ENCODE data around the gene FKBP6.

The FKBP6 gene

DNA sequence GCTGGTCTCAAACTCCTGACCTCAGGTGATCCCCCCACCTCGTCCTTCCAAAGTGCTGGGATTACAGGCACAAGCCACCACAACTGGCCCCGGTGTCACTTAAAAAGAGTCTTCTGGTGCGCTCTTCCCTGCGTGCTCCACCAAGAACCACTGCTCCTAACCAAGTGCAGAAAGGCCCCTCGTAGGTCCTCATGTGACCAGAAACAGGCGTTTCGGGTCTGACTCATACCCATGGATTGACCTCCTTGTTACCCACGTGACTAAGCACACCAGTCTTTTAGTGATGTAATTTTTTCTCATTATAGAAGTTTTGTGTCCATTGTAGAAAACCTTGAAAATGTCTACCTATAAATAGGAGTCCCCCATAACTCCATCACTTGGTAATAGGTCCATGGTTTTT is 13.9 kb downstream of the FKBP6 start:
- no peak overlapping the region for H3K4me3 ChIP-seq (ENCODE audit: low read length)
- no peak for TF ChIP-seq ZNF274 (IDR thresholded peaks at IDR 0.05; ENCODE audit: low read depth, low read length)

GRCh38 chr7:73342645-73343044 is 14.7 kb downstream of the FKBP6 start:
- no peak for TF ChIP-seq ZNF274 (IDR thresholded peaks at IDR 0.05; ENCODE audit: low read depth, low read length)
- no peak overlapping the region for H3K4me3 ChIP-seq (ENCODE audit: low read length)

GRCh38 chr7:73343671-73344380 is 15.9 kb downstream of the FKBP6 start:
- no peak for TF ChIP-seq ZNF274 (IDR thresholded peaks at IDR 0.05; ENCODE audit: low read depth, low read length)
- H3K4me3 ChIP-seq (ENCODE audit: low read length) = no peak overlapping the region

DNA sequence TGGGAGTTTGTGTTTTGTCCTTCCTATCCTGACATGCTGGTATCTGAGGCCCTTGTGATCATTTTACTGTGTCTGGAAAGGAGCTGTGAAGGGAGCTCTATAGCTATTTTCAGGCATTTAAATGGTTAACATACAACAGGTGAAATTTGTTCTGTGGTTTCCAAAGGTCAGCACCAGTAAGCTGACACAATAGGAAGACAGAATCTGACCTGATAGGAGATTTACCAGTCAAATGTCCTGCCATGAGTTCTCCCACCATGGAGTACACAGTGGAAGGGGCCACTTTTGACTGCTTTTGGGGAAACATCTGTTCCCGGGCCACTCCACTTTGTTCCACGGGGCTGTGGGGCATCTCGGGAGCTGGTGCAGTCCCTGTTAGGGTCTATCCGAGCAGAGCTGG is 17.6 kb downstream of the FKBP6 start:
- no peak overlapping the region for H3K4me3 ChIP-seq (ENCODE audit: low read length)
- TF ChIP-seq ZNF274 (IDR thresholded peaks at IDR 0.05; ENCODE audit: low read depth, low read length) = no peak

DNA sequence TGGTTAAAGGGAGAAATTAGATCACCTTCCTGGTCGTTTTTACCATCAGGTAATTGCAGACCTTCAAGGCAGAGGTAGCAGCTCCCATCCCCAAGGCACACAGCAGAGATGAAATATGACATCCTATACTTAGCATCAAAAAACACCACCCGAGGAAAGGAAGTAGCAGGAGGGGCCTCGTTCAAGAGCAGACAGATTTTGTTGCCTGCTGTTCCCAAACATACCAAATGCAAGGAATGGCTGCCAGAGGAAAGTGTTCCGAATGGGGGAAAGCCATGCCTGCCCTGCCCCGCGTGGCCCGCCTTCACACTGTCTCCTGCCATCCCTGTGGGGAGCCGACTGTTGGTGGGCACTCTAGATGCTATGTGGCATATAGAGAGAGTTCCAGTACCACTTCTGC is 18.0 kb downstream of the FKBP6 start:
- H3K4me3 ChIP-seq (ENCODE audit: low read length) = no peak overlapping the region

GRCh38 chr7:73349763-73350162 is 21.8 kb downstream of the FKBP6 start:
- H3K4me3 ChIP-seq (ENCODE audit: low read length) = no peak overlapping the region
- TF ChIP-seq ZNF274 (IDR thresholded peaks at IDR 0.05; ENCODE audit: low read depth, low read length) = no peak

More for the DNA sequence above, 18.0 kb downstream of the FKBP6 start:
- TF ChIP-seq ZNF274 (IDR thresholded peaks at IDR 0.05; ENCODE audit: low read depth, low read length) = no peak

DNA sequence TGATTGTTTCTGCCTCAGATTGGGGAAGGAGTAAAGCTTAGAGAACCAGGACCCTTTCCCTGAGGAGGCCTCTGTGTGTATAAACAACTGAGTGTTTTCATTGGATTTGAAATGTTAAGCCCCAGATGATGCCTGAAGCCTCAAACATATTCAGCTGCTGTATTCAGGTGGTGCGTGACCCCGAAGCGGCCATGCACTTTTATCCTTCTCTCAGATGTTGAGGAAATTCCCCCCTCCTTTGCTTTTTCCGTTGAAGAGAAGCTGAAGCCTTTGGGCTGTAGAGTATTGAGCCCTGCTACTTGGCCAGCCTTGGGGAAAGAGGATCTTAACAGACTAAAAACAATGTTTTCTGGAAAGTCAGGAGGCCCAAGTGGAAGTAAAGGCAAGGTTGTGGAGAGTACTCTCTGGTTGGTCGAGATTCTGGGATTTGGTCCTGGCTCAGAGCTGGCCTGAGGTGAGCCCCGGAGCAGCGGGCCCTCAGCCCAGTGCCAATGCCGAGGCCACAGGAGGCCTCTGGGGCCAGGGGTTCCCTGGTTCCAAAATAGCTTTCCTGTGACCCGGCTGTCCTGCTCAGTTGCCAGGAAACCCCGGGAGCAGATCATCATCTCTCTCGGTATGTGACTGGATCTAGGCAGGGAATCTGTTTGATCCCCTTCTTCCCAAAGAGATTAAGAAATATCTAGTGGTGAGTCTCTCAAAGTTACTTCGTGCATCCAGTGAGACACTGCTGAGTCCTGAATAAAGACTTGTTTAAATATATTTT is 22.5 kb downstream of the FKBP6 start:
- H3K4me3 ChIP-seq (ENCODE audit: low read length) = no peak overlapping the region
- TF ChIP-seq ZNF274 (IDR thresholded peaks at IDR 0.05; ENCODE audit: low read depth, low read length) = no peak

GRCh38 chr7:73351447-73352167 is 23.6 kb downstream of the FKBP6 start:
- no peak overlapping the region for H3K4me3 ChIP-seq (ENCODE audit: low read length)
- TF ChIP-seq ZNF274 (IDR thresholded peaks at IDR 0.05; ENCODE audit: low read depth, low read length) = no peak

DNA sequence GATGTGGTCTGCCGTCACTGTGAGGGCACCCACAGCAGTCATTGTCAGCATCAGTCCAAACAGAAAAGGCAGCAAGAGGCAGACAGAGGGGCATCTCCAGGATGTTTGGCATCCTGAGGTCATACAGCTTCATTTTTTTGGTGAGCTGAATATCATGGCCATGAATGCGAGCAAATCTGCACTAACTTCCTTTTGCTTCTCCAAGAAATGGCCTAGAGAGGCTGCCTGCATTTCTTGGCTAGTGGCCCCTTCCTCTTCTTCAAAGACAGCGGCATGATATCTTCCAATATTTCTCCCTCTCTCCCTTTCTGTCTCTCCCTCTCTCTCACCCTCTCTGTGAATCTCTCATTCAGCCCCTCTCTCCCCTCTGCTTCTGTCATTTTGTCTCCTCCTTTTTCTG is 24.8 kb downstream of the FKBP6 start:
- TF ChIP-seq ZNF274 (IDR thresholded peaks at IDR 0.05; ENCODE audit: low read depth, low read length) = no peak
- no peak overlapping the region for H3K4me3 ChIP-seq (ENCODE audit: low read length)

DNA sequence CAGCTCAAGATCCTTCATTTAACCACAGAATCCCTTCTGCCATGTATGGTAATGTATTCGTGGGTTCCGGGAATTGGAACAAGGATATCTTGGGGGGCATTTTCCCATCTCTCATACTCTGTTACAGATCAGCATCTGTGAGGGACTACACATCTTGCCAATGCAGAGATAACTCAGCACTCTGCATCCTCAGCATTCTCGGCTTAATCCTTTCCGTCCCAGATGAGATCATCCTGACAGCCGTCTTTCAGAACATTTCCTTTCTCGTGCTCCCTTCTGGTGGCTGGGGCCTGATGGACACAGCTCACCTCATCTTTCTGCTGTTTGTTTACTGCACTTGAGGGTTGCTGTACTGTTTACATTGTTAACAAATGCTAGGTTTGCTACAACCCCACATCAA is 25.3 kb downstream of the FKBP6 start:
- no peak for TF ChIP-seq ZNF274 (IDR thresholded peaks at IDR 0.05; ENCODE audit: low read depth, low read length)
- H3K4me3 ChIP-seq (ENCODE audit: low read length) = no peak overlapping the region

DNA sequence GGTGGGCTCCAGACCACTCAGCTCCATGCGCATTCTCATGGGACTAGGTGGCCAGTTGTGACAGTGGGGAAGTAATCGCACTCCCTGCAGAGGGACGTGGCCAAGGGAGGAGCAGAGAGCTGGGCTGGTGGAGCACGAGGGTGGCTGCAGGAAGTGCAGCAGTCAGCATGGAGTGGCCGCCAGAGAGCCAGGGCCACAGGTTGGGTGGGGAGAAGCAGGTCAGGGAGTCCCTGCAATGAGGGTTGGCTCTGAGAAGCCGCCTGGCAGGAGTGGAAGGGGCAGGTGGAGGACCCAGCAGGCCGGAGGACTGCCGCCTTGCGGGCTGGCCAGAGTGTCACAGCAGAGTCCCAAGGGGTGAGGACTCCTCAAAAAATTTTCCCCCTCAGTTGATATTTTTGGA is 26.2 kb downstream of the FKBP6 start:
- no peak overlapping the region for H3K4me3 ChIP-seq (ENCODE audit: low read length)
- TF ChIP-seq ZNF274 (IDR thresholded peaks at IDR 0.05; ENCODE audit: low read depth, low read length) = no peak

DNA sequence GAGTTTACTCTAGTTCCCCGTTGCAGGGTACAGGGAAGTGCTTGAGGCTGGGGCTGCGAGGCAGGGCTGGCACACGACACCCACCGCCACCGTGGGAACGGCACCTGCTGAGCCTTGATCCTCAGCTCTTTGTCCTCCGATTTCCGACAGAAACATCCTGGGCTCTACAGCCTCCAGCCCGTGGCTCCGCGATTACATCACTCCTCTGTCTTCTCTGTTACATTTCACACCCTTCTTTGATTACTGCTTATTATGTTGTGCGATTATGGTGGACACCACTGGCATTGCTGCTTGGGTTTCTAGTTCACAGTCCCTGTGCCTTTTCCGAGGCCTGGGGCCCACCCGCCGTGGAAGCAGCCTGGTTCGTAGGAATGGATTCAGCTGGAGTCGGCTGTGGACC is 26.9 kb downstream of the FKBP6 start:
- TF ChIP-seq ZNF274 (IDR thresholded peaks at IDR 0.05; ENCODE audit: low read depth, low read length) = no peak
- H3K4me3 ChIP-seq (ENCODE audit: low read length) = no peak overlapping the region

GRCh38 chr7:73356159-73356558 is 28.2 kb downstream of the FKBP6 start:
- no peak overlapping the region for H3K4me3 ChIP-seq (ENCODE audit: low read length)
- no peak for TF ChIP-seq ZNF274 (IDR thresholded peaks at IDR 0.05; ENCODE audit: low read depth, low read length)

DNA sequence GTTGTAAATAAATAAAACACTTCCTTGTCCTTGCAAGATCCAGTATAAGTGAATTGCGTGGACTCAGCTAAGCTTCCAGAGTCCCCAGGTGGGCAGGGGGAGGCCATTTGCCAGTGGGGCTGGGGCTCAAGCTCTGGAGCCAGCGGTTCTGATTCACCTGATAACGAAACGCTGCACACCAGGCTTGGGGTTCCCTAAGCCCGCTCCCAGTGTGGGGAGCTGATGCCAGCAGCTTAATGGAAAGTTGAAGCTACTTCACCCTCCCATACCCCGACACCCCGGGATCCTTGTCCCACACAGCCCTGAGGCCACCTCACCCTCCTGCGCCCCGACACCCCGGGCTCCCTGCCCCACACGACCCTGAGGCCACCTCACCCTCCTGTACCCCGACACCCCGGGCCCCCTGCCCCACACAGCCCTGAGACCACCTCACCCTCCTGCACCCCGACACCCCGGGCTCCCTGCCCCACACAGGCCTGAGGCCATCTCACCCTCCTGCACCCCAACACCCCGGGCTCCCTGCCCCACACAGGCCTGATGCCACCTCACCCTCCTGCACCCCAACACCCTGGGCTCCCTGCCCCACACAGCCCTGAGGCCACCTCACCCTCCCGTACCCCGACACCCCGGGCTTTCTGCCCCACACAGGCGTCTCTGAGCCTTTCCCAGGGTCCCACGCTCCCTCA is 30.8 kb downstream of the FKBP6 start:
- H3K4me3 ChIP-seq (ENCODE audit: low read length) = no peak overlapping the region
- no peak for TF ChIP-seq ZNF274 (IDR thresholded peaks at IDR 0.05; ENCODE audit: low read depth, low read length)
